ENCODE results near the gene COA7. TPM values are rescaled to one million over a fixed set of nuclear protein-coding genes. Genes with fewer than 3 reads are reported as not detected.

COA7 gene
- 10 to 100 TPM; 10.0 to 11.5 TPM for total RNA-seq
- polyA plus RNA-seq (ENCODE audit: insufficient read depth, low read depth, low replicate concordance) = 8.7 TPM
- long read RNA-seq, donor 1, full-length matches to known transcripts = 15 of 24 reads
- long read RNA-seq, donor 1, partial matches to known transcripts = 9 of 24 reads
- long read RNA-seq, donor 1, other reads (novel, unspliced or antisense) = 0 of 24 reads
- long read RNA-seq, donor 2, full-length matches to known transcripts = 7 of 7 reads
- long read RNA-seq, donor 2, partial matches to known transcripts = 0 of 7 reads
- long read RNA-seq, donor 2, other reads (novel, unspliced or antisense) = 0 of 7 reads

GRCh38 chr1:52697795-52698674 lies at the start of gene COA7:
Gene COA7, minus strand, starts transcription at chr1:52698347. Its CDS starts 21 bp downstream, at chr1:52698326.
- peak; percentile 90 for DNase-seq
- Histone ChIP-seq H3K27ac (peak within 1 kb of the TSS; percentile 67 to 85), H3K27me3 (no peaks in the 10 kb centered on the region), H3K36me3 (ENCODE audit: low read depth, missing control alignments) (no peaks in the 10 kb centered on the region), H3K4me1 (peaks cover 9% of the 10 kb centered on the region), H3K4me3 (peak within 1 kb of the TSS; percentile 83 to 91), H3K9me3 (no peaks in the 10 kb centered on the region)
- WGBS, 2 donors = 1 to 2% methylated on average over 44 to 62 of the region's 68 CpGs
- intact Hi-C loops (cut with DNase I; ENCODE audit: low total_unique reads) = no loop called here
- TF ChIP-seq CTCF (IDR thresholded peaks at IDR 0.05) = peak in 1 of 3 experiments; percentile 8
- no peak for TF ChIP-seq POLR2A (IDR thresholded peaks at IDR 0.05)

- no peak overlapping the region for H3K27ac ChIP-seq
- no peaks in the 10 kb centered on the region for H3K36me3 ChIP-seq (ENCODE audit: low read depth, missing control alignments)
- TF ChIP-seq CTCF (IDR thresholded peaks at IDR 0.05) = no peak
- TF ChIP-seq POLR2A (IDR thresholded peaks at IDR 0.05) = no peak
- no peak overlapping the region for H3K4me3 ChIP-seq
- no peaks in the 10 kb centered on the region for H3K27me3 ChIP-seq
- intact Hi-C loops (cut with DNase I; ENCODE audit: low total_unique reads) = no loop called here
- WGBS, 2 donors = 62 to 80% methylated on average over 1 of the region's 1 CpG
- DNase-seq = no peak
- no peaks in the 10 kb centered on the region for H3K9me3 ChIP-seq
- peaks cover 44% of the 10 kb centered on the region for H3K4me1 ChIP-seq
Measured at GRCh38 chr1:52747450-52747849, 49.3 kb upstream of the COA7 start.

- Histone ChIP-seq H3K4me1 (peaks cover 39% of the 10 kb centered on the region), H3K27me3 (no peaks in the 10 kb centered on the region)
Measured at GRCh38 chr1:52746189-52746588, 48.0 kb upstream of the COA7 start.

DNA sequence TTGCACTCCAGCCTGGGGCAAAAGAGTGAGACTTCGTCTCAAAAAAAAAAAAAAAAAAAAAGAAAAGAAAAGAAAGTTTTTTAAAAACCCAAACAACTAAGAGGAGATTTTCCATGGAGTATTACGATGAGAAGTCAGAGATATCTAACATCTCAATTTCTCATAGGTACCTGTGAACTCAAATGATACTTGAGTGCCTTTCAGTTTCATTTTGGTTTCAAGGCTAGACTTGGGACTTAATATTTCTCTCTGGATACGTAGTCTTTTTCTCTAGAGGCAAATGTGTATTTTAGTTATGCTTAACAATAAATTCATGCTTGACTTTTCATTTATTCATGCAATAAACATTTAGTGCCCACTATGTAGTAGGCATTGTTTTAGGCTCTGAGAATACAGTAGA lies 43.1 kb upstream of the COA7 start:
- H3K4me1 ChIP-seq = peaks cover 20% of the 10 kb centered on the region
- H3K36me3 ChIP-seq (ENCODE audit: low read depth, missing control alignments) = no peaks in the 10 kb centered on the region
- intact Hi-C loops (cut with DNase I; ENCODE audit: low total_unique reads) = no loop called here
- DNase-seq = no peak
- 57 to 70% methylated on average over 3 of the region's 3 CpGs for WGBS, 2 donors
- H3K27me3 ChIP-seq = no peaks in the 10 kb centered on the region
- TF ChIP-seq CTCF (IDR thresholded peaks at IDR 0.05) (no peak), POLR2A (IDR thresholded peaks at IDR 0.05) (no peak)
- H3K9me3 ChIP-seq = no peaks in the 10 kb centered on the region
- no peak overlapping the region for H3K27ac ChIP-seq
- no peak overlapping the region for H3K4me3 ChIP-seq

More at GRCh38 chr1:52746189-52746588, 48.0 kb upstream of the COA7 start:
- Histone ChIP-seq H3K27ac (no peak overlapping the region), H3K9me3 (no peaks in the 10 kb centered on the region), H3K36me3 (ENCODE audit: low read depth, missing control alignments) (no peaks in the 10 kb centered on the region), H3K4me3 (no peak overlapping the region)
- DNase-seq = no peak
- no peak for TF ChIP-seq POLR2A (IDR thresholded peaks at IDR 0.05)
- TF ChIP-seq CTCF (IDR thresholded peaks at IDR 0.05) = no peak
- intact Hi-C loops (cut with DNase I; ENCODE audit: low total_unique reads) = no loop called here
- 89 to 91% methylated on average over 3 to 4 of the region's 4 CpGs for WGBS, 2 donors

Measured in testis (tissue), 5 donors.